IPS-NIHi7 (cell line): ENCODE results near the gene CEND1.
A peak's percentile ranks its signal among the peaks of the same experiment; 100 is the strongest.

ENCODE experiments used
- DNase-seq: peaks from one replicate; pipeline ENCODE4 v3.0.0; 2012; ENCODE audit warnings: mixed read lengths; ENCODE audit errors: extremely low spot score

CEND1 gene

DNA sequence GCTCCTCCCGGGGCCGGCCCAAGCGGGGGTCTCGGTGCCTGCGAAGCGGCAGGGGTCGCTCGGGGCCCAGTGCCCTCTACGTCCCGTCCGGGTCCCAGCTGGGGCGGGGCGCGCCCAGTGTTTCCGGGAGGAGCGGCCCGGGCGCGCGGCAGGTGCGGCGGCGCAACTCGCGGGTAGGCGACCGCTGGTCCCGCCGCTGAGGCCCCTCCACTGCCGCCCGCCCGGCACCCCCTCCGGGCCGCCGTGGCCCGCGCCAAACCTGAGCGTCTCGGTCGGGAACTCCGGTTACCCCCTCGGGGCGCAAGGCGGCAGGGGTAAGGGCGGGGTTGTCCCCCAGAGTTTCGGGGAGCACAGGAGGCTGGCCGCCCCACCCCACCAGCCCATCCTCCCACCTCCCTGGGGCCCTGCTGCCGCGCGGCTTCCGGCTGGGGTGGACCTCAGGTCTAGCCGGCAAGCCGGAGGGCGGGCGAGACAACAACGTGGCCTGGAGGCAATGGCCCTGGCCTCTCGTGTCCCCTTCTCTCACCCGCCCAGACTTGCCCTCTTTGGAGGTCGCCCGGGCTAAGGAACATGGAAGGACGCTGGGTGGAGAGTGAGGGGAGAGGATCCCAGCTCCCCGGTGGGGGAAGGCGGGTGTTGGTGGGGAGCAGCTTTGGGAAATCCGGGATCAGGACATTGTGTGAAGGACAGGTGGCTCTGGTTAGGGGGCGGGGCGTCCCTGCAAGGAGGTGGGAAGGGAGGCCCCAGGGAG lies 37.4 kb upstream of the CEND1 start:
- no peak for DNase-seq

DNA sequence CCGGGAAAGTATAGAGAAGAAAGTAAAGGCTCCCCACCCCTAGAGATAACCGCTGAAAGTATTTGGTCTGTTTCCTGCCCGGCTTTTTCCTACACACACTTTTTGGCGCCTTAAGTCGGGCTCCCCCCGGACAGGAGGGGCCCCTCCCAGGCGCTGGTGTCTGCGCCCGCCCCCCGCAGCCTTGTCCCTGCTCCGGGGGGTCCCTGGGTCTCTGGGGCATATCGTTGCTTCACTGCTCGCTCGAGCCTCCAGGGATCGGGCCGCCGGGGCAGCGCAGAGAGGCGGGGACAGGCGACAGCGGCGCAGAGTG lies 36.9 kb upstream of the CEND1 start:
- DNase-seq = no peak

DNA sequence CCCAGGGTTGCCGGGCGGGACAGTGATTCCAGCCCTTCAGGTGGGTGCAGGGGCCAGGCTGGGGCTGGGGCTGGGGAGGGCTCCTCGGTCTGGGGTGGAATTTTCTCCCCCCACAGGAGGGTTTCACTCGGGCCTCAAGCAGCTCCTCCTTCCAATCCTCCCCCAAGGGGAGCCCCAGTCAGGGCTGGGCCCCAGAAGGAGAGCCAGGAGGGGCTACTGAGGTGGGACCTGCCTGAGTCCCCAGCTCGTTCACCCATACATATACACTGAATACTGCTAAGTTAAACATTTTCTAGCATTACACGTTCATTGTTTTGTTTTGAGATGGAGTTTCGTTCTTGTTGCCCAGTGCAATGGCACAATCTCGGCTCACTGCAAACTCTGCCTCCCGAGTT lies 36.3 kb upstream of the CEND1 start:
- no peak for DNase-seq

DNA sequence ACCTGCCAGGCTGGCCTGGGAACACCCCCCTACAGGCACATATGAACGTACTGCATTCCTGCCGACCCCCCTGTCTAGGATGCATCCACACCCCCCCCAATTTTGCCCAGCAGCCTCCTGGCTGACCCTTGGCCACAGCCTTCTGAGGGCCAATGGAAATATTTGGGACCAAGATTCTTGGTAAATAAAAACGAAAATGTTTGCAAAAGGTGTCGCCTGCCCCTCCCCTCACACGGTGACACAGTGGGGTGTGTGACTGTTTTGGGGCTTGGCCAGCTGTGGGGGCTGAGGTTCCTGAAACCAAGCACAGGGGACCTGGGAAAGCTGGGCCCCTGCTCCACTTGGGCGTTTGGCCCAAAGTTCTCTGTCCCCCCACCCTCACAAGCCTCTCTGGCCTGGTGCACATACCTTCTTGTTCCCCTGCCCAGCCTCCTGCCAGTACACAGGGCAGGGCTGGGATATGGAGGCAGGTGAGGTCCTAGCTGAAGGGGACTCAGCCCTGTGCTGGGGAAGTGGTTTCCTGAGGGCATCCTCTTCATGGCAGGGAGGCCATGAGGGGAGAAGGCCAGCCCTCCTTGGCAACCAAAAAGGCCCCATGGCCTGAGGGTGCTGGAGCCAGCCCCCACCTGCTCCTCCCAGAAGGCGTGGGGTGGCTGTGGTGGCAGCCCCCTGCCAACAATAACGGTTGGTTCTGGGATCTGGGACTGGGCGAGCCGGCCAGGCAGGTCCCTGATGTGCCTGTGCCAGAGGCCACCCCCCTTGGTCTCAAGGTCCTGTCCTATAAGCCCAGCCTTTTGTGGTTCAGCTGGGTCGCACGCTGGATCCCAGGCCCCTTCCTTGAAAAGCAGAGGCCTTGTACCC lies 35.7 kb upstream of the CEND1 start:
- DNase-seq = no peak

DNA sequence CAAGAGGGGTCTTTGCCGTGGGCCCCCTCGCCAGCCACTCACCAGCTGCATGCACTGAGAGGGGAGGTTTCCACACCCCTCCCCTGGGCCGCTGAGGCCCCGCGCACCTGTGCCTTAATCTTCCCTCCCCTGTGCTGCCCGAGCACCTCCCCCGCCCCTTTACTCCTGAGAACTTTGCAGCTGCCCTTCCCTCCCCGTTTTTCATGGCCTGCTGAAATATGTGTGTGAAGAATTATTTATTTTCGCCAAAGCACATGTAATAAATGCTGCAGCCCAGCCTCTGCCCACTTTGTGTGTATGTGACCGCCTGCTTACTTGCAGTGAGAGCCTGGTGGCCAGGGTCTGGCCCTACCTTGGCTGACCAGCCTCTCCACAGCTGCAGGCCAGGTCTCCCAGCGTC lies 35.1 kb upstream of the CEND1 start:
- no peak for DNase-seq

DNA sequence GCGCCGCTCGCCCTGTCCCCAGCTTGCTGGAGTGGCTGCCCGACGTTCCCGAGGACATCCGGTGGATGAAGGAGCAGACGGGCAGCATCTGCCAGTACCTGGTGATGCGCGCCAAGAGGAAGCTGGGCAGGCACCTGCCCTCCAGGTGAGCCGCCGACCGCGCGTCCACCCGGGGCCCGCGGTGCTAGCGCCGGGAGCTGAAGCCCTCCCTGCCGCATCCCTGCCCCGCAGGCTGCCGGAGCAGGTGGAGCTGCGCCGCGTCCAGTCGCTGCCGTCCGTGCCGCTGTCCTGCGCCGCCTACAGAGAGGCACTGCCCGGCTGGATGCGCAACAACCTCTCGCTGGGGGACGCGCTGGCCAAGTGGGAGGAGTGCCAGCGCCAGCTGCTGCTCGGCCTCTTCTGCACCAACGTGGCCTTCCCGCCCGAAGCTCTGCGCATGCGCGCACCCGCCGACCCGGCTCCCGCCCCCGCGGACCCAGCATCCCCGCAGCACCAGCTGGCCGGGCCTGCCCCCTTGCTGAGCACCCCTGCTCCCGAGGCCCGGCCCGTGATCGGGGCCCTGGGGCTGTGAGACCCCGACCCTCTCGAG lies 34.5 kb upstream of the CEND1 start:
- no peak for DNase-seq

DNA sequence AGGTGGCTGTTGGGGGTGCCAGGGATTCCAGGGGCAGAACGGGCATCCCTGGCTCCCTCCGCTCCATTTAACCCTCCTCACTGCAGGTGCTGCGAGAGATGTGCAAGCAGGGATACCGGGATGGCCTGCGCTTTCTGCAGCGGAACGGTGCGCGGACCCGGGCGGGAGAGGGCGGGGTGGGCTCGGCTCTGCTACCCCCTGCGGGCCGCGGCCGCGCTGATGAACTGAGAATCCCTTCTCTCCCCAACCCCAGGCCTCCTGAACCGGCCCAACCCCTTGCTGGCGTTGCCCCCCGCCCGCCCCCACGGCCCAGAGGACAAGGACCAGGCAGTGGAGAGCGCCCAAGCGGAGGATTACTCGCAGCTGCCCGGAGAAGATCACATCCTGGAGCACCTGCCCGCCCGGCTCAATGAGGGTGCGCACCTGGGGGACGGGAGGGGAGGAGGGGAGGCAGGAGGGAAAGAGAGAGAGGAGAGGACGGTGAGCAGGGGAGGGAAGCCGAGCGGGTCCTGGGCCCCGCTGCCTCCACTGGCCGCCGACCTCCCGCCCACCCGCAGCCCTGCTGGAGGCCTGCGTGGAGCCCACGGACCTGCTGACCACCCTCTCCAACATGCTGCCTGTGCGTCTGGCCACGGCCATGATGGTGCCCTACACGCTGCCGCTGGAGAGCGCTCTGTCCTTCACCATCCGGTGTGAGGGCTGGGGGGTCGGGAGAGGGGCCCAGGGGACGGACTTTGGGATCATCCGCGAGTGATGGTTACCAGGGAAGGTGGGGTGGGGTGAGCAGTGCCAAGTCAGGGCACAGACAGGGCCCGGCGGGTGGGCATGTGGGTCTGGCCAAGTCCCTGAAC lies 33.8 kb upstream of the CEND1 start:
- no peak for DNase-seq

DNA sequence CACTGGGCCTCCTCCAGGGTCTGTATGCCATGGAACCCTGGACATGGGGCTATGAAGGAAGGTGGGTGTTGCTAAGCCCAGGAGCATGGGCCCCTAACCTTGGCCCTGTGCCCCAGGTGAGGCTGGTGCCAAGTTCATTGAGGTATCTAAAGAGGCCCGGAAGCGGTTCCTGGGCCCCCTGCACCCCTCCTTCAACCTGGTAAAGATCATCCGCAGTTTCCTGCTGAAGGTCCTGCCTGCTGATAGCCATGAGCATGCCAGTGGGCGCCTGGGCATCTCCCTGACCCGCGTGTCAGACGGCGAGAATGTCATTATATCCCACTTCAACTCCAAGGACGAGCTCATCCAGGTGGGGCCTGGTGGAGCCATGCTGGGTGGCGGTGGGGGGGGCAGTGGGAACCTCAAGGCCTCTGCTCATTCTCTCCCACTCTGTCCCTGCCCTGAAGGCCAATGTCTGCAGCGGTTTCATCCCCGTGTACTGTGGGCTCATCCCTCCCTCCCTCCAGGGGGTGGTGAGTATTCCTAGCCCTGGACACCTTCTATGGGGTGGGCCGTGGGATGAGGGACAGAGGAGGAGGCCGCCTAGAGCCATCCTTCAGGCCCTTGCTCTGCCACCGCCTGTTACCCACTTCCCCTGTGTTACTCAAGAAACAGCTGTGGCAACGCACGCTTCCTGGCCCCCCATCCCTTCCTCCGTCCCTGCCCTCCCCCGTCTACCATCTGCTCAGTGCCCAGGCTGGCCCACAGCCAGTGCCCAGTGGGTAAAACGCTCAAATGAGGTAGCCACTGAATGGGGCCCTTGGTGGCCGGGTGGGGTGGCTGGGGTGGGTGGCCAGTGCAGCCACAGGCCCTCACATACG lies 31.9 kb upstream of the CEND1 start:
- DNase-seq = no peak

DNA sequence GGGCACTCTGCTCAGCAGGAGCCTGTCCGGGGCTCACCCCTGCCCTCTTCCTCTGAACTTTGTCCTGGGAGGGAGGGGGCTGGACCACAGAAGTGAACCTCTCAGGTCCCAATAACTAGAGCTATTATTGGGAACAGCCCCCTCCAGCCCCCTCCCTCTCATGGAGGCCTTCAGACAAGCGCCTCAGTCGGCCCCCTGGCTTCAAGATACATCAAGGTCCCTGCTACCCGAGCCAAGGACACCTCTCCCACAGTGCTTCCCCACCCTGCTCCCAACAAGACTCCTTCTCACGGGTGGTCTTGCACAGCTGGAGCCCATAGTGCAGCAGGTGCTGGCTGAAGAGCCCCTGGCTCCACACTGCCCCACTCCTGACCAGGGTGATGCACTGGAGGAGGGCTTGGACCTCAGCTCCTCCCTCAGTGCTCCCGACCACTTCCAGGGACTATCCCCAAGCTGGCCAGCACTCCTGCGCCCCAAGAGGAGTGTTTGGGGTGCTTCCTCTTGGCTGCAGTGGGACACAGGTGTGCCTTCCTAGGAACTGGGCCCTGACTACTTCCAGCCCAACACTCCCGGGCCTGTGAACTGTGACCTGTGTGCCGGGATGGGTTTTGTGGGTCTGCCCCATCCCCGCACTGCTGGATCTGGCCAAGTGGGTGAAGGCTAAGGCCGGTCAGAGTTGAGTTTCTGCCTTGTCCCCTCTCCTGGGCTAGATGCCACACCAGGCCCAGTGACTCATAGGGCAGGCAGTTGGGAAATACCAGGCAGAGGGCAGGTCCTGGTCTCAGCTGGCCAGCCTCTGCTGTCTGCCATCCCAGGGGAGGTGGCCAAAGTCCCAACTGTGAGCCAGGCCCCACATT lies 31.0 kb upstream of the CEND1 start:
- no peak for DNase-seq

DNA sequence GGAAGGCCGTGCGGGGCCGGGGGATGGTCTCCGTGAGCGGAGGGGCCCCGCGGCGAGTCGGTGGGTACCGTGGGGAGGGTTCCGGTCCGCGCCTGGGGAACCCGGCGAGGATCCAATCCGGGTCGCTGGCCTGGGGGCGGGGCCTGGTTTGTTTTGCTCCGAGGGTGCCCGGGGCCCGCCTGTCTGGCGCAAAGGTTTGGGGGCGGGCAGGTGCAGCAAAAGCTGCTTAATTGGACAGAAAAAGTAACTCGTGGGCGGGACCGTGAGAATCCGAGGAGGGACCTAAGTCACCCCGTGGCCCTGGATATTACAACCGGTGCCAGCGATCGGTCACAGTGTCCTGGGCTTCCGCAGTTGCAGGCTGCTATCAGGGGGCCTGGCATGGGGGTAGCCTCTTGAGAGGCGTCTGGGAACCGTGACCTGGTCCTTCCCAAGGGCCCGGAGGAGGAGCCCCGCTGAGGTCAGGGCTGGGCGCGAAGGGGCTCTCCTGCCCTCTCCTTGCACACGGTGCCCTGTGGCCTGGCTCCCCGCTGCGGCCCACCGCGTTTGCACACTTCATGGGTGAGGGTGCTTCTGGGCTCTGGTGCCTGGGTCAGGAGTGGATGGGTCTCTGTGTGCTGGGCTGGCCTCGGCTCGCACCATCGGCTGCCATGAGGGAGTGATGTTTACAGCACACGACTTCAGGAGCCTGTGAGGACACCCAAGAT lies 30.2 kb upstream of the CEND1 start:
- peak; percentile 62 for DNase-seq

DNA sequence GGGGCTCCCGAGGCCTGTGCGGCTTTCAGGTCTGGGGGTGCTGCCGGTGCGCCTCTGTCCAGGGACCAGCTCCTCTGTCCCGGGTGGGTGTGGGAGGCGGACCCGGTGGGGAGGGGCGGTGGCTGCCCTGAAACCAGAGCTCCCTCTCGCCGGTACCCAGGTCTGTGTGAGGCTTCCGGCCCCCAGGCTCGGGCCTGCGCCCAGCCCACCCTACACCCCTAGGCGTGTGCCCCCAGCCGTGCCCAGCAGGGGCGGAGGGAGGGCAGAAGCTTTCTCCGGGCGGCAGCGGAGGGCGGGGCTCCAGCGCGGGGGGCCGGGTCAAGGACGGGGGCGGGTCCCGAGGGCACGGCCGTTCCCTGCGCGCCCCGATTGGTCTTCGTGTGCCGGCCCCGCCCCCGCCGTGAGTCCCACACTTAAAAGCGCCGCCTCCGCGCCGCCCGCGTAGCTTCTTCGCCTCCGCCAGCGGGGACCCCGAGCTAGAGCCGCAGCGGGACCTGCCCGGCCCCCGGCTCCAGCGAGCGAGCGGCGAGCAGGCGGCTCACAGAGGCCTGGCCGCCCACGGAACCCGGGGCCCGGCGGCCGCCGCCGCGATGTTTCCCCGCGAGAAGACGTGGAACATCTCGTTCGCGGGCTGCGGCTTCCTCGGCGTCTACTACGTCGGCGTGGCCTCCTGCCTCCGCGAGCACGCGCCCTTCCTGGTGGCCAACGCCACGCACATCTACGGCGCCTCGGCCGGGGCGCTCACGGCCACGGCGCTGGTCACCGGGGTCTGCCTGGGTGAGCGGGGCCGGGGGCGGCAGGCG lies 29.4 kb upstream of the CEND1 start:
- peak; percentile 88 for DNase-seq

DNA sequence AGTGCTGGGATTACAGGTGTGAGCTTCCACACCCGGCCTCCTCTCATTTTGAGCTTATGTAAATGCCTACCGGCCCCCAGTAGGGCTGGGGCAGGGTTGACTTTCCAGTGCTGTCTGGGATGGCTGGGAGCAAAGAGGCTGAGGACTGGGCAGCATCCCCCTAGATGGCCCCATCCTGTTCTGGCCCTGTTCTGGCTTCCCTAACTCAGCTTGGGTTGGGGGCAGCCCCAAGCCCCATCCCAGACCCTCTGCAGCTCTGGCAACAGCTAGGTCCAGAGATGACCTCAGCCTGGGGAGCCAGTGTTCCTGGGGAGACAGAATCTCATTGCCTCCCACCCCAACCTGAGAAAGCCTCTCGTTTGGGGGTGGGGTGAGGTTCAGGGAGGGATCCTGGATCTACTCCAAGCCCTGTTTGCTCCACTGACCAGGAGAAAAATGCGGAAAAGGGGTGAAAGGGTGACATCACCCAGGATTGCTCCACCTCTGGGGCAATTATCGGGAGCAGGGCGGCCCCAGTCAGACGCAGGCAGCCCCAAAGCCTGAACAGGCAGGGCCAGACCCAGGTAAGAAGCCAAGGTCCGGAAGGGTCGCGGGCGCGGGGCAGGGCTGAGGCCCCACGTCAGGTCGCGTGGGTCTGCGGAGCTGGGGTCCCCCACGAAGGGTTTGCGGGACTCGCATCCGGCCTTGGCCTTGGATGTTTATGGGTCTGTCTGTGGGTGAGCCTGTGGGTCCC lies 28.7 kb upstream of the CEND1 start, which contains the start of gene PNPLA2:
Gene PNPLA2, plus strand, starts transcription at position 519 of the 733 bp plus-strand sequence. CDS start 805 bp downstream, outside the sequence.
- no peak for DNase-seq

DNA sequence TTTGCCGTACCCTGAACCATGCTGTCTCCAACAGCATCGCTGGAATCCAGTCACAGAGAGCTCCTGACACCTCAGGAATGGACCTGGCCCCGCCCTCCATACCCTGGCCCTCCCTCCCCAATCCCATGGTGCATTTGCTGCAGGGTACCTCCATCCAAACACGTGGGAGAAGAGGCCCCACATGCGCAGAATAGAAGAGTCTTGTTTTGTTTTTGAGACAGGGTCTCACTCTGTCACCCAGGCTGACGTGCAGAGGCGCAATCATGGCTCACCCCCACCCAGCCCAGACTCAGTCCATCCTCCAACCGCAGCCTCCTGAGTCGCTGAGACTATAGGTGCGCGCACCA lies 26.5 kb upstream of the CEND1 start:
- DNase-seq = no peak

DNA sequence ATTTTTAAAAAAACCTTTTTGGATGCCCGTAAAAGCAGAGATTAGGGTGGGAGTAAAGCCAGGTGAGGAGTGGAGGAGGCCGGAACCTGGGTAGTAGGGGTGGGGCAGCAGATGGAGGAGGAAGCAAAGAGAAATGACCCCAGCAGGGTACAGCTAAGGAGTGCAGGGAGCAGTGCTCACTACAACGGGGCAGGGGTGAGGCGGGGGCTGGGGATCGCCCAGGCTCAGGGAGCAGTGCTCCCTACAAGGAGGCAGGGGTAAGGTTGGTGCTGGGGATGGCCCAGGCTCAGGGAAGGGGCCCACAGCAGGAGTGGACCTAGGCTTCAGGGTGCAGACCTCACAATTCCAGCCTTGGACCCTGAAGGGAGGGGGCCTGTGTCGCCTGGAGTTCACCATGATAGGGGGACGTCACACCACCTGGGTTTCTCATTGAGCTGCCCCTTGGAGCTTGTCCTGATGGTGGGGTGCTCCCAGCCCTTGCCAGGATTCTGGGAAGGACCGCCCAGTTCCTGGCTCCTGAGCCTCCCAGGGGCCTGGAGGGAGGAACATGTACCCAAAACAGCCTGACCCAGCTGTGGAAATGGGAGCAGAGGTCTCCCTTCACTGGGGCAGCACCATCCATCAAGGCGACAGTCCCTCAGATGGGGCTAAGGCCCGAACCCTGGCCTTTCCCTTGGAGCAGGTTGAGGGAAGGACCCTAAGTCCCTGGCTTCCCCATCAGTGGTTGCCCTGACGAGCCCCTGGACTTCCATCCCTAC lies 26.0 kb upstream of the CEND1 start:
- no peak for DNase-seq

DNA sequence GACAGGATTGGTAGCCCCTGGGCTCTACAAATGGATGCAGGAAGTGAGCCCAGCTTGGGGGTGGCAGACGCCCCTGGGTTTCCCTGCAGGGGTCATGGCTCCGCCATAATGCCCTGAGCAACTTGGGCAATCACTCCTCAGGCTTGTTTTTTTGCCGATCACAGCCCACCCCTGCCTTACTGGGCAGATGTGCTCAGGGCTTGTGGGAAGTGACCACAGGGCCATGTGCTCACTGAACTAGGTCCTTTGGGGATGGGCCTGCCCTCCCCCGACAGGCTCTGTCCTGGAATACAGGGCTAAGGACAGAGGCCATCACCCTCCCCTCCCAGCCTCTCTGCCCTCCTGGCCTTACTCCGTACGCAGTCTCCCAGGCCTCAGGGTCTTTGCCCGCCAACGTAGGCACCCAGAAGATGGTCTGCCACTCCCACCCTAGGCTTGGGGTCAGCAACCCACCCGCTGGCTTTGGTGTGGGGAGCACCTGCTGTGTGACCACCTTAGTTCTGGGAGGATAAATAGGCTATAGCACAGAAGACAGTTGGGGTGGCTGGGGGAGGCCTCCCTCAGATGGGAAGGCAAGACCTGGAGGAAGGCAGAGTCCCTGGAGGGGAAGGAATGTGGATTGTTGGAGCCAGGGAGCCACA lies 23.7 kb upstream of the CEND1 start:
- no peak for DNase-seq

DNA sequence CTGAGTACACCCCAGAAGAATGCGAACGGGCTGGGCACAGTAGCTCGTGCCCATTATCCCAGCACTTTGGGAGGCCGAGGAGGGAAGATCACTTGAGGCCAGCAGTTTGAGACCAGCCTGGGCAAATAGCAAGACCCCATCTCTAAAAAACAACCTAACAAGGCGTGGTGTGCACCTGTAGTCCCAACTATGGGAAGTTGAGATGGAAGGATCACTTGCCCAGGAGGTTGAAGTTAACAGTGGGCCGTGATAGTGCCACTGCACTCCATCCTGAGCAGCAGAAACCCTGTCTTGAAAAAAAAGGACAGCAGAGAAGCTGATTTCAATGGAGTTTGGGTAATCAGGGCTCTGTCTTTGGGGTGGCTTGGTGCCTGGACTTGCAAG lies 23.2 kb upstream of the CEND1 start:
- no peak for DNase-seq

DNA sequence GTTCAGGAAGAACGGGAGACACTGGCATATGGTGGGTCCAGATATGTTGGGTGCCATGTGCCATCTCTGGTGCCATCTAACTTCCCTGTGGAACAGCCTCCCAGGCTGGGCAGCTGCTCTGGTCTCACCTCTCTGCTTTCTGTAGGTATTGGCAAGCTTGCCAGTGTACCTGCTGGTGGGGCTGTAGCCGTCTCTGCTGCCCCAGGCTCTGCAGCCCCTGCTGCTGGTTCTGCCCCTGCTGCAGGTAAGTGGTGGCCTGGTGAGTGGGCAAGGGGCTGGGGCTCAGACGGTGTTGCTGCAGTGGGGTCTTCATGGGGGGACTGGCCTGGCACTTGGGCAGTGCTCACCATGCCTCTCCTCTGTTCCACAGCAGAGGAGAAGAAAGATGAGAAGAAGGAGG lies 22.5 kb upstream of the CEND1 start:
- no peak for DNase-seq
